ENCODE results near the gene PPM1E. TPM values are rescaled to one million over a fixed set of nuclear protein-coding genes. Genes with fewer than 3 reads are reported as not detected.

Gene PPM1E
- total RNA-seq, 2 donors from 2014 or later, result 4.1 to 7.8 TPM

- intact Hi-C loops (cut with DNase I), result no loop called here
- DNase-seq (ENCODE audit: low spot score), result no peak
- Histone ChIP-seq H3K4me3 (no peak overlapping the region), H3K9me3 (no peaks in the 10 kb centered on the region), H3K27ac (no peak overlapping the region), H3K36me3 (no peaks in the 10 kb centered on the region), H3K27me3 (replicated peaks; ENCODE audit: insufficient read depth) (no peaks in the 10 kb centered on the region), H3K4me1 (replicated peaks) (no peaks in the 10 kb centered on the region)
- TF ChIP-seq POLR2AphosphoS5 (IDR thresholded peaks at IDR 0.05), result peak; percentile 9
- TF ChIP-seq CTCF (IDR thresholded peaks at IDR 0.05), result no peak
- 65% methylated on average over 1 of the region's 1 CpG for WGBS
These were observed 275.2 kb downstream of the PPM1E start for GRCh38 chr17:59030811-59031210.

Small RNAs within 50 kb of the gene (small RNA-seq; reads per million reads assigned to genes)
- gene AC025521.1, result 0 reads per million in 2 donors
- 0 reads per million in 2 donors for gene RF00017
- 0 reads per million in 2 donors for gene RNU6-518P

Other genes starting within 250 kb of the PPM1E start
- gene MTMR4, start 241.2 kb upstream of the PPM1E start, total RNA-seq, result 100 to 1,000 TPM in 1 of 2 donors, 10 to 100 TPM in 1; 50.7 to 179 TPM
- gene TEX14, start 63.8 kb upstream of the PPM1E start, total RNA-seq, result 10 to 100 TPM in 1 of 2 donors, under 1 TPM in 1; 0.50 to 14.3 TPM
- gene RAD51C, start 63.3 kb upstream of the PPM1E start, total RNA-seq, result 10 to 100 TPM; 30.4 to 32.5 TPM

All from prostate gland (tissue), 2 donors.